CD14-positive monocyte (primary cell): ENCODE results near the gene BRPF1. TPM values are rescaled to one million over a fixed set of nuclear protein-coding genes. Genes with fewer than 3 reads are reported as not detected.
A peak's percentile ranks its signal among the peaks of the same experiment; 100 is the strongest.

Source experiments
- DNase-seq, 3 donors: peaks; one replicate each; pipeline ENCODE4 v3.0.0-alpha.2; 2011 to 2022
- H2AFZ ChIP-seq: 2 replicates; pipeline ENCODE4 v1.6.0; 2012; ENCODE audit warnings: mild to moderate bottlenecking, low read depth, low read length, inconsistent platforms; ENCODE audit not compliant: insufficient read depth, poor library complexity, severe bottlenecking
- H3K27ac ChIP-seq, 2 donors: 1 replicate in 1 of 2; 2 replicates in 1 of 2; pipeline ENCODE4 v1.5.1; 2012 to 2013; ENCODE audit warnings: low read length in 2 of 2, control low read depth in 1 of 2, inconsistent platforms in 1 of 2, low read depth in 1 of 2, mild to moderate bottlenecking in 1 of 2
- H3K27me3 ChIP-seq, 2 donors: one replicate each; pipeline versions ENCODE4 v1.6.0 to v1.6.1; 2011 to 2013; ENCODE audit warnings: low read length in 2 of 2; ENCODE audit not compliant: control insufficient read depth in 2 of 2, insufficient read depth in 2 of 2
- H3K36me3 ChIP-seq, 2 donors: replicated peaks in 1 of 2; 1 replicate in 1 of 2; 2 replicates in 1 of 2; pipeline versions ENCODE4 v1.5.1 to v1.6.1; 2012 to 2013; ENCODE audit warnings: low read length in 2 of 2, control low read depth in 1 of 2, inconsistent platforms in 1 of 2, mild to moderate bottlenecking in 1 of 2; ENCODE audit not compliant: insufficient read depth in 2 of 2, control insufficient read depth in 1 of 2
- H3K4me1 ChIP-seq, 2 donors: 1 replicate in 1 of 2; 2 replicates in 1 of 2; pipeline versions ENCODE4 v1.5.1 to v1.6.1; 2012 to 2013; ENCODE audit warnings: low read length in 2 of 2, control low read depth in 1 of 2, inconsistent platforms in 1 of 2, mild to moderate bottlenecking in 1 of 2, moderate library complexity in 1 of 2; ENCODE audit not compliant: insufficient read depth in 2 of 2, control insufficient read depth in 1 of 2
- H3K4me2 ChIP-seq: replicated peaks from 2 replicates; pipeline ENCODE3; 2012; ENCODE audit warnings: low read length, moderate library complexity, mild to moderate bottlenecking; ENCODE audit not compliant: poor library complexity, severe bottlenecking; ENCODE audit errors: extremely low read depth
- H3K4me3 ChIP-seq, 3 experiments: fragments of 200-600 bp in 1 of 3; sonication (generic) in 1 of 3; replicated peaks in 1 of 3; 1 replicate in 2 of 3; 2 replicates in 1 of 3; pipeline ENCODE4 v1.5.1; 2011 to 2013; ENCODE audit warnings: low read length in 3 of 3, mild to moderate bottlenecking in 3 of 3, control low read depth in 2 of 3, low read depth in 2 of 3, inconsistent platforms in 1 of 3, moderate library complexity in 1 of 3
- H3K79me2 ChIP-seq: 2 replicates; pipeline ENCODE4 v1.6.0; 2012; ENCODE audit warnings: mild to moderate bottlenecking, control low read depth, inconsistent platforms, low read length, moderate library complexity; ENCODE audit not compliant: insufficient read depth
- H3K9ac ChIP-seq: 2 replicates; pipeline ENCODE4 v1.6.0; 2017; ENCODE audit warnings: low read length, mild to moderate bottlenecking; ENCODE audit not compliant: insufficient read depth, poor library complexity, severe bottlenecking
- H3K9me3 ChIP-seq, 2 donors: replicated peaks in 1 of 2; 1 replicate in 1 of 2; 2 replicates in 1 of 2; pipeline versions ENCODE4 v1.5.1 to v1.6.1; 2012 to 2013; ENCODE audit warnings: low read length in 2 of 2, control low read depth in 1 of 2; ENCODE audit not compliant: control insufficient read depth in 1 of 2, insufficient read depth in 1 of 2
- H4K20me1 ChIP-seq: 2 replicates; pipeline ENCODE4 v1.6.0; 2012; ENCODE audit warnings: mild to moderate bottlenecking, low read length, control low read depth, moderate library complexity; ENCODE audit not compliant: insufficient read depth
- H3K27ac Mint-ChIP-seq, 7 donors: one replicate each; pipeline ENCODE4 v1.8.0; 2020; ENCODE audit warnings: mild to moderate bottlenecking in 7 of 7, mixed read lengths in 7 of 7, moderate library complexity in 6 of 7, inconsistent platforms in 2 of 7
- H3K27me3 Mint-ChIP-seq, 3 donors: one replicate each; pipeline ENCODE4 v1.8.0; 2021 to 2022; ENCODE audit warnings: low read depth in 3 of 3, mild to moderate bottlenecking in 3 of 3, mixed read lengths in 3 of 3, moderate library complexity in 3 of 3, inconsistent platforms in 1 of 3
- H3K36me3 Mint-ChIP-seq, 2 donors: one replicate each; pipeline ENCODE4 v1.8.0; 2020; ENCODE audit warnings: mixed read lengths in 2 of 2, inconsistent platforms in 1 of 2, mild to moderate bottlenecking in 1 of 2
- H3K4me1 Mint-ChIP-seq: one replicate; pipeline ENCODE4 v1.8.0; 2020; ENCODE audit warnings: mild to moderate bottlenecking, mixed read lengths
- H3K4me3 Mint-ChIP-seq, 2 donors: one replicate each; pipeline ENCODE4 v1.8.0; 2020; ENCODE audit warnings: mild to moderate bottlenecking in 2 of 2, mixed read lengths in 2 of 2, moderate library complexity in 1 of 2
- H3K9me3 Mint-ChIP-seq, 7 donors: one replicate each; pipeline ENCODE4 v1.8.0; 2020 to 2022; ENCODE audit warnings: mixed read lengths in 7 of 7, mild to moderate bottlenecking in 6 of 7, moderate library complexity in 6 of 7, inconsistent platforms in 2 of 7
- CTCF ChIP-seq: fragments of 200-600 bp; IDR thresholded peaks from one replicate; pipeline ENCODE4 v1.8.0; 2022; ENCODE audit warnings: antibody characterized with exemption, mild to moderate bottlenecking
- WGBS: methylation state at CpG from one replicate; pipeline ENCODE4 v1.1.5; 2013; ENCODE audit warnings: missing lambda C conversion rate; ENCODE audit not compliant: insufficient coverage; 5-methylcytosine and 5-hydroxymethylcytosine counted together
- intact Hi-C, 2 donors: fragments of 100-400 bp; cut with micrococcal nuclease; formaldehyde crosslinking; loops; one replicate each; pipeline versions ENCODE4 v1.15.0 to v1.15.1; 2023
- polyA plus RNA-seq, 3 donors: library from polyadenylated mRNA; depleted of rRNA in 1 of 3; unstranded in 2 of 3; stranded (reverse) in 1 of 3; fragments of 300-500 nt in 2 of 3; fragments of >200 nt in 1 of 3; fragmentation: Illumina TruSeq in 2 of 3; gene quantifications; 1 replicate in 2 of 3; 2 replicates in 1 of 3; pipeline ENCODE4 v1.2.3, GENCODE V29; 2012 to 2021

The BRPF1 gene
- polyA plus RNA-seq, 3 donors = 5.1 to 22.5 (median 10.4) TPM

- peaks cover 23% of the 10 kb centered on the region for H3K79me2 ChIP-seq
- H3K4me1 Mint-ChIP-seq = peaks cover 42% of the 10 kb centered on the region
- intact Hi-C loops = loop anchor here (1.0 to 2.0 kb wide), 3 partner anchors 19 to 42 kb away; partner anchors contain the start of genes ARPC4 (in 1 of the 2), BRPF1 (in 1 of the 2) and TADA3 (in 1 of the 2)
- peak overlapping the region; percentile 85 for H2AFZ ChIP-seq
- peaks cover 53 to 74% of the 10 kb centered on the region in 2 donors for H3K36me3 Mint-ChIP-seq
- no peaks in the 10 kb centered on the region for H3K9me3 ChIP-seq
- H3K4me3 ChIP-seq = peak overlapping the region; percentile 57 to 92 (median 80)
- H3K4me3 Mint-ChIP-seq = peak overlapping the region; percentile 90 to 98
- H3K4me2 ChIP-seq = peak overlapping the region; percentile 93
- H3K27me3 ChIP-seq = no peaks in the 10 kb centered on the region
- H3K4me1 ChIP-seq = peaks cover 35 to 42% of the 10 kb centered on the region in 2 donors
- H3K27me3 Mint-ChIP-seq = peaks cover 0 to 2% (median 0%) of the 10 kb centered on the region in 3 donors
- peaks cover 18% of the 10 kb centered on the region for H4K20me1 ChIP-seq
- H3K9me3 Mint-ChIP-seq = no peaks in the 10 kb centered on the region
- no peak for DNase-seq
- H3K27ac Mint-ChIP-seq = peak overlapping the region; percentile 95 to 99 (median 96)
- H3K9ac ChIP-seq = peak overlapping the region; percentile 58
- no peak for TF ChIP-seq CTCF
- WGBS = 66% methylated on average over 17 of the region's 17 CpGs
- peak overlapping the region; percentile 84 to 89 for H3K27ac ChIP-seq
- peaks cover 44 to 63% of the 10 kb centered on the region in 2 donors for H3K36me3 ChIP-seq
These were observed 19.2 kb downstream of the BRPF1 start for GRCh38 chr3:9750556-9751411.

GRCh38 chr3:9754678-9755077 is 23.1 kb downstream of the BRPF1 start:
- DNase-seq = no peak
- H3K4me1 ChIP-seq = peaks cover 28 to 33% of the 10 kb centered on the region in 2 donors
- peak overlapping the region; percentile 19 for H3K4me2 ChIP-seq
- H2AFZ ChIP-seq = no peak overlapping the region
- Mint-ChIP-seq H3K9me3 (no peaks in the 10 kb centered on the region), H3K4me1 (peaks cover 34% of the 10 kb centered on the region), H3K27ac (peak overlapping the region; percentile 2 to 83 (median 43)), H3K27me3 (peaks cover 0 to 1% (median 0%) of the 10 kb centered on the region in 3 donors), H3K36me3 (peaks cover 56 to 79% of the 10 kb centered on the region in 2 donors), H3K4me3 (peak overlapping the region in 1 of 2 donors; percentile 67)
- no peak for TF ChIP-seq CTCF
- H3K9ac ChIP-seq = no peak overlapping the region
- H3K9me3 ChIP-seq = no peaks in the 10 kb centered on the region
- no peaks in the 10 kb centered on the region for H3K27me3 ChIP-seq
- peaks cover 45% of the 10 kb centered on the region for H4K20me1 ChIP-seq
- peaks cover 53 to 73% of the 10 kb centered on the region in 2 donors for H3K36me3 ChIP-seq
- intact Hi-C loops = no loop called here
- H3K4me3 ChIP-seq = peak overlapping the region in 1 of 3 experiments; percentile 3
- peaks cover 23% of the 10 kb centered on the region for H3K79me2 ChIP-seq
- WGBS = 73% methylated on average over 7 of the region's 8 CpGs
- H3K27ac ChIP-seq = peak overlapping the region; percentile 6
